Measurements from ENCODE around the gene SRGAP2C. TPM values are rescaled to one million over a fixed set of nuclear protein-coding genes. Genes with fewer than 3 reads are reported as not detected.
"Not testable (repeated sequence)": the region's sequence is repeated elsewhere in the genome, so short reads cannot be mapped to it uniquely, and the experiment has no call there.

SRGAP2C gene
- polyA plus RNA-seq, 3 donors = 1.8 to 7.5 (median 2.8) TPM

DNA sequence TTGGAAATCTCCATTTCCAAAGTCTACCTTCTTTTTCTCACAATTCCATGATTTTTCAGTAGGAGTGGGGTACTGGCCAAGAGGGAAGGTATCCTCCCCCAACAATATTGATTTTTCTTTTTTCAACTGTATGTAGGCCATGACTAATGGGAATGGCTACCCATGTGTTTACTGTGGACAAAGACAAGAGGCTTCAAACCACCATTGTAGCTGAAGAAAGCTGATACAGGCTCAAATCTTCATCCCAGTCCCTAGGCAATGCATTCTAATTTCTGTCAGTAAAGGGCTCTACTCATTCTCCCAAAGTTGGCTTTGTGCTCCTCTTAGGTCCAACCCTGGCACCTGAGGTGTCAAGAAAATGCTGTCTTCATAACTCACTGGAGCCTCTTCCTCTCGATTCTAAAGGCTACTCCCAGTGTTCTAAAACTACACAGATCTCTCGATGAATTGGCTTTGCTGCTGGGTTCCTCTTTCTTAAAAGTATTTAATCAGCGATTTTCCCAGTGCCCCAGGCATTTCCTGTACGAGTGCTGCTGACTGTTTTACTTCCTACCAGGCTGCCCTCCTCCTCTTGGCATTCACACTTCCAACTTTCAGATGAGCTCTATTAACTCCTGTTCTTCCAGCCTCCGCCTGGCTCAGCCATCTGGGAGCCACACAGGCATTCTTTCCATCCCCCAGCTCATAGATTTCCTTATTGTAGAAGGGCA is 171.1 kb downstream of the SRGAP2C start:
- WGBS, 3 donors = no CpG with 5 or more reads among the region's 5 CpGs
- H3K27ac ChIP-seq (ENCODE audit: low read depth, low read length) = not testable (repeated sequence)

DNA sequence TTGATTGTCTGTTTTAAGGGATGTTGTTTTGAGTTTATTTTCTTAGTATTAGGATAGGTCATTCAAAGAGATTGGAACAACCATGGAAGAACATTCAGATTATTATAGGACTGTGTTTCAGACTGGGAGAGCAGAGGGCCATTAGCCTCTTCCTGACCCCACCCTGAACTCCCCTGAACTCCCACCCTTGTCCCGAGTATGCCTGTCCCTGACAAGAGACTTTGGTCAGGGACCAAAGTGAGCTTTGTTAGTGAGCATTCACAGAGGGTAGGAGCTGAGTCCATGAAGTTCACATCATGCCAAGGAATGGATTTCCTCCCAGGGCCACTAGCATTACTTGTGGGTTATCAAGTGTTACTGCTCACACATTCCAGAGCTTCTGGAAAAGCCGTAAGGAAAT is 172.0 kb downstream of the SRGAP2C start:
- 40% methylated on average over 1 of the region's 2 CpGs; no CpG with 5 or more reads in 2 of the 3 donors for WGBS, 3 donors
- H3K27ac ChIP-seq (ENCODE audit: low read depth, low read length) = not testable (repeated sequence)

DNA sequence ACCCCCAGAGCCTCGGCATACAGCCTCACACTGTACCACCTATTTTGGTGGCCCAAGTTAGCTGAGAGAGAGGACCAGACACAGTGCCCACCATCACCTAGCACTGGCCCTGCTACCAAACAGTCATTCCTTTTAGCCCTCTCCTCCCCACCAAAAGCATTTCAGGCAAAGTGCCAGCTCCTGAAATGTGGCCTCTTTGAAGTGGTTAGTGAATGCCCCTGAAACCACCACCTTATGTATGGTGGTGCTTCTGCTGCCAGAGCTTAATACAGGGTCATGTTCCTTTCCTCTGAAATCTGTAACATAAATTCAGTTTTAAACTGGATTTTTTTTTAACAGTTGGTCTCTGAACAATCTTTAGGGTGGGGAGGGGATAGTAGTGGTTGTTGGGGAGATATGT is 175.8 kb downstream of the SRGAP2C start:
- not testable (repeated sequence) for H3K27ac ChIP-seq (ENCODE audit: low read depth, low read length)
- no CpG with 5 or more reads among the region's 1 CpG for WGBS, 3 donors

DNA sequence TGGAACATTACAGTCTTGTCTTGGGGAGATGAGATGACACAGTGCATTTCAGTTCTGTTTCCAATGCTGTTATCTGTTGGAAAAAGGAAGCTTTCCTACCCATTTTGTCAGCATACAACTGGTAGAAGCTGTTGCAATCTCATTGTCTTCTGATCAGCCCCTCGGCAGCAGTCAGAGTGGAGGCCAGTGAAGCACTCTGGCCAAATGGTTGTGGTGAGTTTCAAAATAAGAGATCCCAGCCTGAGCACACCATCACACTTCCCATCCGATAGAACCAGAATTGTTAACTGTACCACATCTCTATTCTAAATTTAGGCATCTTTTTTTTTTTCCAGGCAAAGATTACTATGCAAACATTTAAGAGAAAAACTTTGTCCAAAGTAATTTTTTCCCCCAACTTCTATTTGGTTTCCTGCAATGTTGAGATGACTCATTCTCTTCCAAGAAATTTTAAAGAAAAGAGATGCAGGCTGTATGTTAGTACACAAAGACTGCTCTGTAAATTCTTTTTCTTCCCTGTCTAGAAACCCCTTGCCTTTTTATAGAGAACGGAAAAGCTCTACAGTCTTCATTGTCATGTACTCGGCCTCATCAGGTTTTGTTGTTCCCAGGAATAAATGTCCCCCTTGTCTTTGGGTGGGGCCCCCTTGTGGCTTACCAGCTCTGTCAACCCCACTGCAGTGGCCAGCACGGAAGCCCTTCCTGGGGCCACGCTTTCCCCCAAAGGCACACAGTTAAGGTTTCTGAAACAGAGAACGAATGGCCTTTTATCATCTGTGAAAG is 176.9 kb downstream of the SRGAP2C start:
- H3K27ac ChIP-seq (ENCODE audit: low read depth, low read length) = not testable (repeated sequence)
- WGBS, 3 donors = 11 to 65% (median 23%) methylated on average over 1 of the region's 7 CpGs

DNA sequence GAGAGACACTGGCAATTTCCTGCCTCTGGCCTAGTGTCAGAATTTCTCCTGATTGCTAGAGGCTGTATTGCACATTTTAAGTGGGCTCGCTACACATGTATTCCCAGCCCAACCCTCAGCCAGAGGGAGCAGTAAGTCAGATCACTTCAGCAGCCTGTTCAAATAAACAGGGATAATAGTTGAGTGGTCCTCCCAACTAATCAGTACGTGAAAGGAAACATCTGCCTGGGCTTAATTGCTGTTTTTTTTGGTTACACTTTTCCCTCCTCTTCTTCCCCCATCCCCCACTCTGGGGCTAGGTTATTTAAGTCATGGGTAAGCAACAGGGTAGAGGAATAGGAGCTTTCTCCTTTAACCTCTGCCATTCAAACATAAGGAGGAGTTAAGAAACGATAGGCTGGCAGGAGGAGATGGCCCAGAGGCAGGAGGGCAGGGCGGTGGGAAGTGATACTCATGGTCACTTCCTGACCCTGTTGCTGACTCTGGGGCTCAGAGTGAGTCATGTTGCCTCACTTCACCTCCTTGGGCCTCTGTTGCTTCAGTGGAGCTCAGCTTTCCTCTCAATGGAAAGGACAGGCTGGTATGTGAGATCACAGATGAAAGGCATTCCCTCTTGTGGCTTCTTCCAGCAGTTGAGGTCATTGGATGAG is 177.6 kb downstream of the SRGAP2C start:
- 17 to 56% (median 24%) methylated on average over 3 of the region's 4 CpGs for WGBS, 3 donors
- H3K27ac ChIP-seq (ENCODE audit: low read depth, low read length) = not testable (repeated sequence)

DNA sequence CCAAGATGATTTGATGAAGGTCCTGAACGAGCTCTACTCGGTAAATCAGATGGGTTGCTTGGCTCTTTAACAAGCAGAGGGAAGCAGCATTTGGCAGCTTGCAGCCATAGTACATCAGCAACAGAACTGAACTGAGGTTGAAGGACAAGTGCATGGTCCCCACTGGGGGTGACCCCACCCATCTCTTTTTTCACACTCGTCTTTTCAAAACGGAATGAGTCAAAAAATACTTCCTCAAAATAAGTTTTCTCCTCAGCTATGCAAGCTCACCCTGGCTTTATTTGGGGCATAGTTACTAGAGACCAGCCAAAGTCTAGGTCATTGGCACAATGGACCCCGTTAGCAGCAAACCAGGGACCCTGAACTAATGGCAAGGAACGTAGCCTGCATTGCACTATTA is 180.5 kb downstream of the SRGAP2C start:
- 73 to 89% methylated on average over 1 to 3 of the region's 6 CpGs; no CpG with 5 or more reads in 1 of the 3 donors for WGBS, 3 donors
- H3K27ac ChIP-seq (ENCODE audit: low read depth, low read length) = not testable (repeated sequence)

DNA sequence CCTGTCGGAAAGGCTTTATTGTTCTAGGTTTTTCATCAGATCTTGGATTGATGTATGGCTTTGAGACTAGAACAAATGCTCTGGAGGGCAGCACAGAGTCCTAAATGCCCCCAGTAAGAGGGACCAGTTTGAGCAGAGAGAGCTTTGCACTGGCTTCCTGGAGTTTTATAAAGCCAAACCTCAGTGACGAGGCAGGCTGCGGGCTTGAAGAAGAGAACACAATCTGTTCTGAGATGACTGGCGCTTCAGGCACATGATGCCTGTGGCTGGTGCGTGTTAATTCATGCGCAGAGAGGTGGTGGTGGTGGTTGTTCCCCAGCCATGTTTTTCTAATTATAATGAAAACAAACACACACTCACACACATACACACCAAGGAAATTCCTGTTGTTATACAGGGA is 180.9 kb downstream of the SRGAP2C start:
- not testable (repeated sequence) for H3K27ac ChIP-seq (ENCODE audit: low read depth, low read length)
- 56 to 63% methylated on average over 3 to 5 of the region's 6 CpGs; no CpG with 5 or more reads in 1 of the 3 donors for WGBS, 3 donors

DNA sequence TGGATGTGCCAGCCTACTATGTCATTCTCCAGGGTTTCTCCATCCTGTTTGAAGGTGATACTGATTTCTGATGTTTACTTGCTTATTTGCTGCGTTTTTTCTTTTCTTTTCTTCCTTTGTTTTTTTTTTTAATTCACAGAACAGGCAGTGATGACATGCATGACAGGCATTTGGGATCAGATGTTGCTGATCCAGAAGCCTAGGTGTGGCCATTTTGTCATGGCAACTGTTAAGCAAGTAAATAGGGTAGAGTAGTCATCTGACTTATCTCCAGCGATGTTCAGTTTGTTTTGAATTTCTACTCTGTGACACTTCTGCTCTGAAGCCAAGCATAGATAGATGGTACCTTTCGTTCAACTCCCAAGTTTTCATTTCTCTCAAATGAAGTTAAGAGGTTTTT is 181.4 kb downstream of the SRGAP2C start:
- H3K27ac ChIP-seq (ENCODE audit: low read depth, low read length) = not testable (repeated sequence)
- WGBS, 3 donors = 50 to 92% (median 80%) methylated on average over 1 of the region's 3 CpGs

DNA sequence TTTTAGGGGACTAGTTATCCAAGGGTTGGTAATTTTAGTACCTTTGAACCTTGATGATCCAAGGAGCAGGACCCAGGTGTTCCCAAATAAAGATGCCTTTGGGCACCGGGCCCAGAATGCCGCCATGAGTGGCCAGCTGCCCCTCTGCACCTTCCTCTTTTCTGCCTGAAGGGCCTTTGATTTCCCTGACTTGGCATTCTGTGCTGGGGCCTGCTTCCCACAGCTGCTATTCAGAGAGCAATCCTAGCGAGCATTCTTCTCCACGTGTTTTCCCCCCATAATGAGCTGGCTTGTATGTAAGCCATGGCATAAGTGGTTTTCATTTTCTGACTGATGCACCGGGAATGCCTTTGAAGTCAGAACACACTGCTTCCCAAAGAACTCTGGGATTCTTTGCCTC is 184.1 kb downstream of the SRGAP2C start:
- no CpG with 5 or more reads among the region's 5 CpGs for WGBS, 3 donors

DNA sequence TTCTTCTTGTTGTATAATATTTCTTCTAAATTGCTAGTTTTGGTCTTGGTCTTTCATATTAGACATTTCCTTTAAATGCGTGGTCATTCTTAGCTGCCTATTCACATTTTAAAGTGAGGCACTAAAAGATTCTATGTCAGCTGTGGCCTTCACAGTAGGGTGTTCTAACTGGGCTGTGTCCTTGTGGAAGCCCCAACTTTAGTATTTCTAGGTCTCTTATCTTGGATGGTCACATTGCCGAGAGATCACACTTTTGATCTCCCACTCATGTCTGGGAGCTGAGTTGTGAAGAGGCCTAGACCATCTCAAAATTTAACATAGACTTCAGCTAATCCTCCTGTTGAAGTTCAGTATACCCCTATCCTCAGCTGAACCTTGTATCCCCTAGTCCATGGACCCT is 185.2 kb downstream of the SRGAP2C start:
- not testable (repeated sequence) for H3K27ac ChIP-seq (ENCODE audit: low read depth, low read length)
- 93 to 98% methylated on average over 1 to 2 of the region's 2 CpGs; no CpG with 5 or more reads in 1 of the 3 donors for WGBS, 3 donors

More for the DNA sequence above, 184.1 kb downstream of the SRGAP2C start:
- H3K27ac ChIP-seq (ENCODE audit: low read depth, low read length) = not testable (repeated sequence)

DNA sequence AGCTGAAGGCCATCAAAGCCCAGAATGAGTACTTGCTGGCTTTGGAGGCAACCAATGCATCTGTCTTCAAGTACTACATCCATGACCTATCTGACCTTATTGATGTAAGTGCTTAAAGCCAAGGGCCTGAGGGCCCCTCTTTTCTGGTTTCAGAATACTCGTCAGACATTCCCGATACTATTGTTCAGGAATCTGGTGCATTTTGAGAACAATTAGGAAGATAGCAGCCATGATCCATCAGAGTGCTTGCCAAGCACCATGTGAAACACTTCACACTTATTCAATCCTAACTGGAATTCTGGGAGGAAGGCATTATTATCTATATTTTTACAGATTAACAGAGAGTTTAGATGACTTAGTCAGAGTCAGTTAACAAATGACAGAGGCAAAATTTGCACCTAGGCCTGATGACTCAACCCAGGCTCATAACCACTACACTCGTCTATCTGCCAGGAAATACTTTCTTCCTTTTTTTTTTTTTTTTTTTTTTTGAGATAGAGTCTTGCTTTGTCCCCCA is 190.1 kb downstream of the SRGAP2C start:
- 88 to 92% (median 91%) methylated on average over 2 of the region's 3 CpGs for WGBS, 3 donors
- H3K27ac ChIP-seq (ENCODE audit: low read depth, low read length) = not testable (repeated sequence)

DNA sequence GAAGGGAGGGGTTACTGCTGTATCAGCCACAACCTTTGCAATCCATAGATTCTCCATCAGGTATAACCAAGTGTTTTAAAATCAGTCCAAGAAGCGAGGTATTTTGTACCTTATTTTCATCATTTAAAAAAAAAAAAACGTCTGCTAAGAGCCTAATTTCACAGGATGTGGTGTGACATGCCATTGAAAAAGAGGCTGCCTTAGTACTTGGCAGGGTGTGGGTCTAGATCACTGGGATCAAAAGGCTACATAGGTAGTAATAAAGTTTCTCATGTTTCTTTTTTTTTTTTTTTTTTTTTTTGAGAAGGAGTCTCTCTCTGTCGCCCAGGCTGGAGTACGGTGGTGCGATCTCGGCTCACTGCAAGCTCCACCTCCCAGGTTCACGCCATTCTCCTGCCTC is 192.2 kb downstream of the SRGAP2C start:
- 66 to 96% (median 73%) methylated on average over 2 to 7 of the region's 7 CpGs for WGBS, 3 donors
- not testable (repeated sequence) for H3K27ac ChIP-seq (ENCODE audit: low read depth, low read length)

DNA sequence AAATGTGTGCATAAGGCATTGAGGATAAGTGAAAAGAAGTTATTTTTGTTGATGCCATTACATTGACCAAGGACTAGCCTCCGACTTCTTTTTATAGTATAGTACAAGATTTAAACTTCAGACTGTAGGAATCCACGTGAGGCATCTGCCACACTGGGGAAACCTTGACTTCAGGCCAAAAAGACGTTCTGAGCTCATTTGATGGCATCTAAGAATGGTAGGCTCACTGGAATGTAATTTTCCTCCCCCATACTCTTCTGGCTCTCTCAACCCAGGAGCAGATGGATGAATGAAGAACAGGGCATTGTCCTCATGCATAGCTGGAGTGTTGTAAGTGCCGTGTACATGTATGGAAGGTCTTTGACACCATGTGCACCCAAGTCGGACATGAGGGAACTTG is 194.0 kb downstream of the SRGAP2C start:
- H3K27ac ChIP-seq (ENCODE audit: low read depth, low read length) = not testable (repeated sequence)
- 86 to 90% (median 86%) methylated on average over 5 of the region's 5 CpGs for WGBS, 3 donors

DNA sequence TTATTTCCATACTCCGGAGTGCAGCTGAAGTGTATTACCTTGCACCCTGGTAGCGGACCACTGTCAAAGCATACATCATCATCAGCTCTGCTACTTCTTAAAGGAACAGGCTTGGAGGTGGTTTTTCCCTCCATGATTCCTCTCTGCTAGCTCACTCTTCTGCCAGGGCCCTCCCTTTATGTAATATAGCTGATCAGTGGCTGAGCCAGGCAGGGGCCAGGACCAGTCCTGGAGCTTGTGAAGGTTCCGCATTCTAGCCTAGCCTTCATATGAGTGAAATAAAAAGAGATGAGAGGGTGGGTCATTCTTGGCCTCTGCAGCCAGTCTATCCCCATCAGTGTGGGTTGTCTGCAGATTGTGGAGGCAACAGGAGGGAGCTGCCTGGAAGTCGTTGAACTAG is 200.0 kb downstream of the SRGAP2C start:
- 64 to 76% (median 70%) methylated on average over 2 to 3 of the region's 4 CpGs for WGBS, 3 donors

DNA sequence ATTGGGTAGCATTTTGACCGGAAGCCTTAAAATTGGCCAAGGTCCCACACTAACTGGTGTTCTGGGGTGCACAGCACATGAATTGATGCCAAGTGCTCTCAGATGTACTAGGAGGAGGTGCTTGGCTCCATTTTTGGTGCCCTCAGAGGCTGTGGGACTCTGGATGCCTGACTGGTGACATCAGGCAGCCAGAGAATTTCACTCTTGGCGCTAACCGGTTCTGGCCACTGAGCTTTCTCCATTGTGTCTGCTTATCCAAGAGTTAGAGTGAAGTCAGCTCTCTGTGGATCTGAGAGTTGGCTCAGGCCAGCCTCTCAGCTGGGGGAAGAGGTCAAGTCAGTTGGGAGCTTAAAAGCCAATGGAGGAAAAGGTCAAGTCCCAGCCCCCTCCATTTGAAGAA is 200.4 kb downstream of the SRGAP2C start:
- WGBS, 3 donors = no CpG with 5 or more reads among the region's 3 CpGs
- not testable (repeated sequence) for H3K27ac ChIP-seq (ENCODE audit: low read depth, low read length)

More for the DNA sequence above, 200.0 kb downstream of the SRGAP2C start:
- not testable (repeated sequence) for H3K27ac ChIP-seq (ENCODE audit: low read depth, low read length)

DNA sequence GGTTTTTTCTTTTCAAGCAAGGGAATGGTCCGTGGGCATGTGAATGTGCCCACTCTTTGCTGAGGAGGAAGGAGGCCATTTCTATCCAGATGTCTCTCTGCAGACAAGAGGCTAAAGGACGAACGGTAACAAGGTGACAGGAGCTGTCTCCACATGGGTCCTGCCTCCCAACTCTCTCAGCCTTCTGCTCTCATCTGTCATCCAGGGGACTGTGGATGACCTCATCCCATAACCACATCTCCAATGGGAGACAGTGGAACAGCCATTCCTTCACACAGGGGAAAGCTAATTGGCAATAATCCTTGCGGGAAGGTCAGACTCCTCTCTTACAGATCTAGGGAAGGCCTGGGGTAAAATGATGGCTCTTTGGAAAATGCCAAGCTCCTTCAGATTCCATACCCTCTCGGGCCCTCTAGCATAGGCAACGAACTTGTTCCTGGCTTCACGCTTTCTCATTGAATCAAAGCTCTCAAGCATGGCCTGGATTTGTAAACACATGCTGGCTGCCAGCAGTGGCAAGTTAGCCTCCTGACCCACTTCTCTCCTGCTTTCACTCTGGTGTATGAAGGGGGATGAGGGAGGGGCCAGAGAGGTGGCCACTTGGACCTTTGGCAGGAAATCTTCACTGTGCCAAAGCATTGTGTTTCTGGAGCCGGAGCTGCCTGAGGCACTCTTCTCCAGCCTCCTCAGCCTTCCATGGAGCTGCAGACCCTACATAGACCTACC is 201.0 kb downstream of the SRGAP2C start:
- not testable (repeated sequence) for H3K27ac ChIP-seq (ENCODE audit: low read depth, low read length)
- 62 to 82% (median 72%) methylated on average over 2 to 6 of the region's 8 CpGs for WGBS, 3 donors

DNA sequence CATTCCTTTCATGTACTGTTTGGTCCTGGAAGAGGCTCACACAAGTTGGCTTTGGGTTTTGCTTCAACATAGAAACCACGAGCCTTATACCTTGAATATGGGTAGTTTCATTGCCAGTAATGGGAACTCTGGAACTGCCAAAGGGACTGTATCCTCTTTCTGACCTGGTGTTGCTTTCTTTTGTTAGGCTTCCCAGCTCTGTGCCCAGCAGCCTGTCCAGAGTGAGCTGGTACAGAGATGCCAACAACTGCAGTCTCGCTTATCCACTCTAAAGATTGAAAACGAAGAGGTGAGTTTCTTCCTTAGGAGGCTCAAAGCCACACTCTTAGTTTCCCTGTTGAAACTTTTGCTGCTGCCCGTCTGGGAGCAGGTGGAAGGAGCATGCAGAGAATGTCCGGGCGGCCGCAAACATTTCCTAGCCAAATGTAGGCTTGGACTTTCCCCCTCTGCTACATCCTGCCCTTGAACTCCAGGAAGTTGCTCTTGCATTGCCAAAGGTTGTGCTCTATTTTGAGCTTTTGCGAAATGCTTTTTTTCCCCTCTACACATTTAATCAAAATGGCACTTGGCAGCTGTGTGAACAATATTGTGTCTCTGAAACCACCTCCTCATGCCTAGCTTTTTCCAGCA is 201.7 kb downstream of the SRGAP2C start:
- WGBS, 3 donors = no CpG with 5 or more reads among the region's 8 CpGs
- H3K27ac ChIP-seq (ENCODE audit: low read depth, low read length) = not testable (repeated sequence)
